Cardiac fibroblast (primary cell): ENCODE data around the gene MRPL10.

Source experiments
- DNase-seq, 2 donors: peaks; one replicate each; pipeline versions ENCODE4 v3.0.0 to v3.0.0-alpha.2; 2010; ENCODE audit warnings: low read depth in 2 of 2
- H3K4me3 ChIP-seq, 2 donors: replicated peaks in 1 of 2; 1 replicate in 1 of 2; 2 replicates in 1 of 2; pipeline ENCODE4 v1.5.1; 2011; ENCODE audit warnings: low read depth in 2 of 2, low read length in 2 of 2, mild to moderate bottlenecking in 2 of 2, moderate library complexity in 1 of 2
- CTCF ChIP-seq: IDR thresholded peaks from one replicate; pipeline ENCODE4 v1.5.1; 2011; ENCODE audit warnings: low read depth, mild to moderate bottlenecking, low read length, inconsistent platforms

Gene MRPL10

DNA sequence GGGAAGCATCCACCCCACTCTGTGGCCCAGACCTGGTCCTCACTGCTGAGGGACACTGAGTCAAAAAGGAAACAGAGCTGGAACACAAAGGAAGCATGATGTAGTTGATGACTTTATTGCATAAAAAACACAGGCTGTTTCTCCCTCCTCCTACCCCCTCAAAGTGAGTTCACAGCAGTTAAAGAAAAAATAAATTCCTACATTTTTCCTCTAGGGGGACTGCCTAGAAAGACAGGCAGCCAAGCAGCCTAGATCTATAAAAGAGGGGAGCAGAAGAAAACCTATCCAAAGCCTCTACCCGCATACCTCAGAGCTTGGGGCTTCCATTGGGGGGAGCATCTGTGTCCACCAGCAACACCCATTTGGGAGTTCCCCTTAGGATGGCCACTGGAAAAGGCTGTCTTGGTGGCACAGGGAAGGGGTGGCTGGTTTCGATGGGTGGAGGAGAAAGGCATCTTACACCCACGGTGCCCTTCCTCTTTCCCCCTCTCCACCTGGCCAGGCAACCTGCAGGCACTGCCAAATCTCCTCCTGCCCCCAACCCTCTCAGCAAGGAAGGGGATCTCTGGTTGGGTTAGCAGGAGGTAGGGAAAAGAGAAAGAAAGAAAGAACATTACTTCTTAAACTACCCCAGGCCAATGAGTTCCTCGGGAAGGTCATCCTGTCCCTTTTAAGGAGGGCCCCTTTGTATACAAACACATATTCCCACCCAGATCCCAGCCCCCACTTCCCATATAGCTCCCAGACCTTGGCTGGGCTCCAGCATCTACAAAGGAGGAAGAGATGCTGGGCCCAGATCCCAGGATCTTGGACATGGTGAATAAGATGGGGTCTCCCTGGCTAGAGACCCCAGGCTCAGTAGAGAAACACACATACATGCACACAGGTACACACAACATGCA, 13.7 kb upstream of the MRPL10 start:
- no peak overlapping the region for H3K4me3 ChIP-seq
- TF ChIP-seq CTCF, result peak; percentile 54
- DNase-seq, result peak; percentile 37 to 46

GRCh38 chr17:47844227-47844626, 12.9 kb upstream of the MRPL10 start:
- no peak for TF ChIP-seq CTCF
- DNase-seq, result peak in 1 of 2 donors; percentile 49
- H3K4me3 ChIP-seq, result no peak overlapping the region

GRCh38 chr17:47843391-47843730, 12.0 kb upstream of the MRPL10 start:
- no peak overlapping the region for H3K4me3 ChIP-seq
- TF ChIP-seq CTCF, result no peak
- no peak for DNase-seq

- peak overlapping the region; percentile 77 to 86 for H3K4me3 ChIP-seq
- TF ChIP-seq CTCF, result no peak
- no peak for DNase-seq
These were observed 10.3 kb upstream of the MRPL10 start for GRCh38 chr17:47841488-47842291.

DNA sequence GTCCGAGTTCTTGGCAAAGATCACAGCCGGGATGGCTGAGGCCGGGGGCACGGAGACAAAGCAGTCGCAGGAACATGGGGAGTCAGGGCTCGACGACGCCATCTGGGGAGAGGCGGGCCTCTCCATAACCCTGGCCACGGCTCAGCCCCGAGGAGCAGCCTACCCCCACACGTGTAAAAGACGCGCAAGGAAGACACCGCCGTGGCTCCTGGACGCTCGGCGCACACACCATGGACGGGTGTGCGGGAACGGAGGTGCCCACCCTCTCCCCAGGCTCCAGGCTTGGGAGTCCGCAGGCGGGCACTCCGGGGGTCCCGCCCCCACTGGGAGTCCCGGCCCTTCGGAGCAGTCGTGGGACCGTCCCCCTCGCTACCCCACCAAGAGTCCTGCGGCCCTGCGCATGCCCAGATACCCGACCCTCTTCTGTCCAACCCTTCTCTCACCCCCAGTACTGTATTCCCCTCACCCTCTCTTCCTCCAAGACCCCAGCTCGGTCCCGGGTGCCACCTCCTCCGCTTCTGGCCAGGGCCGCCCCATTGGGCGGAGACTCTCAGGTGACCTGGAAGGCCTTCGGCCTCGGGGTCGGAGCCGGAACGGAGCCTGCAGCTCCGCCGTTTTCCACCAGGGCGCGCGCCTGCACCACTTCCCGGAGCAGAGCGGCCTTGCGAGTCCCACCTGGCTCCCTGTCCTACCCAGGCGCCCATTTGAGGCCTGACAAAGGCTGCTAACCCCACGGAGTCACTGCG, 9.6 kb upstream of the MRPL10 start, which contains the start of gene SCRN2:
Gene SCRN2, minus strand, starts transcription at position 532 of the 746 bp plus-strand sequence. Its CDS starts 430 bp downstream, at position 102.
- H3K4me3 ChIP-seq, result peak within 1 kb of the TSS; percentile 77 to 86
- TF ChIP-seq CTCF, result peak; percentile 96
- DNase-seq, result peak; percentile 86 to 88

GRCh38 chr17:47840001-47840741, 8.8 kb upstream of the MRPL10 start:
- DNase-seq, result no peak
- TF ChIP-seq CTCF, result no peak
- peak overlapping the region; percentile 77 to 86 for H3K4me3 ChIP-seq
